H9 (cell line): ENCODE measurements around the gene PALM2AKAP2. TPM values are rescaled to one million over a fixed set of nuclear protein-coding genes. Genes with fewer than 3 reads are reported as not detected.

Experiments used
- DNase-seq: peaks from one replicate; pipeline ENCODE4 v3.0.0-alpha.2; 2017
- H2AFZ ChIP-seq: one replicate; pipeline ENCODE4 v1.6.1; 2013; ENCODE audit warnings: mild to moderate bottlenecking, low read length, control low read depth, moderate library complexity
- H2AK5ac ChIP-seq: 2 replicates; pipeline ENCODE4 v1.6.1; 2013; ENCODE audit warnings: low read length, control low read depth, mixed read lengths; ENCODE audit not compliant: insufficient read length
- H2BK120ac ChIP-seq: one replicate; pipeline ENCODE4 v1.6.1; 2013; ENCODE audit warnings: low read depth, mild to moderate bottlenecking, low read length, control low read depth, inconsistent platforms; ENCODE audit not compliant: poor library complexity, severe bottlenecking
- H2BK12ac ChIP-seq: 2 replicates; pipeline ENCODE4 v1.6.1; 2013; ENCODE audit warnings: low read length, control low read depth, mixed read lengths, low read depth; ENCODE audit not compliant: insufficient read length
- H2BK15ac ChIP-seq: 2 replicates; pipeline ENCODE4 v1.6.1; 2013; ENCODE audit warnings: low read depth, low read length, control low read depth
- H2BK20ac ChIP-seq: one replicate; pipeline ENCODE4 v1.6.1; 2013; ENCODE audit warnings: low read depth, mild to moderate bottlenecking, low read length, control low read depth, inconsistent platforms; ENCODE audit not compliant: poor library complexity, severe bottlenecking
- H2BK5ac ChIP-seq: 2 replicates; pipeline ENCODE4 v1.6.1; 2013; ENCODE audit warnings: low read length, control low read depth, mixed read lengths; ENCODE audit not compliant: insufficient read length
- H3K14ac ChIP-seq: 2 replicates; pipeline ENCODE4 v1.6.1; 2013; ENCODE audit warnings: low read length, control low read depth; ENCODE audit not compliant: insufficient read depth
- H3K18ac ChIP-seq: 2 replicates; pipeline ENCODE4 v1.6.1; 2013; ENCODE audit warnings: low read depth, mild to moderate bottlenecking, mixed read lengths, low read length, control low read depth; ENCODE audit not compliant: insufficient read length
- H3K23ac ChIP-seq: 2 replicates; pipeline ENCODE4 v1.6.1; 2013; ENCODE audit warnings: low read length, control low read depth, mixed read lengths, low read depth; ENCODE audit not compliant: insufficient read length
- H3K23me2 ChIP-seq: 2 replicates; pipeline ENCODE4 v1.6.1; 2013; ENCODE audit warnings: low read depth, mild to moderate bottlenecking, mixed read lengths, low read length, control low read depth; ENCODE audit not compliant: insufficient read length, poor library complexity, severe bottlenecking
- H3K27ac ChIP-seq: 2 replicates; pipeline ENCODE4 v1.5.1; 2013; ENCODE audit warnings: low read length, control low read depth, mixed read lengths, low read depth; ENCODE audit not compliant: insufficient read length
- H3K27me3 ChIP-seq: 2 replicates; pipeline ENCODE4 v1.6.1; 2013; ENCODE audit warnings: low read length, control low read depth, inconsistent platforms; ENCODE audit not compliant: insufficient read depth
- H3K4ac ChIP-seq: 2 replicates; pipeline ENCODE4 v1.6.1; 2013; ENCODE audit warnings: low read depth, mild to moderate bottlenecking, control low read depth, inconsistent platforms, low read length, moderate library complexity
- H3K4me1 ChIP-seq: 2 replicates; pipeline ENCODE4 v1.6.1; 2013; ENCODE audit warnings: low read length, control low read depth, inconsistent platforms; ENCODE audit not compliant: insufficient read depth
- H3K4me2 ChIP-seq: 2 replicates; pipeline ENCODE4 v1.6.1; 2013; ENCODE audit warnings: low read length, control low read depth, mixed read lengths; ENCODE audit not compliant: insufficient read length, insufficient read depth
- H3K56ac ChIP-seq: 2 replicates; pipeline ENCODE4 v1.6.1; 2013; ENCODE audit warnings: low read depth, mild to moderate bottlenecking, mixed read lengths, low read length, control low read depth; ENCODE audit not compliant: insufficient read length
- H3K79me1 ChIP-seq: 2 replicates; pipeline ENCODE4 v1.6.1; 2013; ENCODE audit warnings: low read depth, mild to moderate bottlenecking, moderate library complexity, low read length, control low read depth, inconsistent platforms; ENCODE audit not compliant: insufficient read depth, poor library complexity, severe bottlenecking
- H3K79me2 ChIP-seq: 2 replicates; pipeline ENCODE4 v1.6.1; 2013; ENCODE audit warnings: low read length, control low read depth, inconsistent platforms; ENCODE audit not compliant: insufficient read depth
- H3K9ac ChIP-seq: 2 replicates; pipeline ENCODE4 v1.6.1; 2013; ENCODE audit warnings: low read length, control low read depth, mixed read lengths; ENCODE audit not compliant: insufficient read length; ENCODE audit errors: extremely low read depth
- H3K9me3 ChIP-seq: one replicate; pipeline ENCODE4 v1.6.1; 2013; ENCODE audit warnings: low read depth, low read length, inconsistent platforms; ENCODE audit not compliant: control insufficient read depth
- H3T11ph ChIP-seq: one replicate; pipeline ENCODE4 v1.6.1; 2013; ENCODE audit warnings: mild to moderate bottlenecking, low read length, control low read depth, inconsistent platforms
- H4K20me1 ChIP-seq: one replicate; pipeline ENCODE4 v1.6.1; 2013; ENCODE audit not compliant: control insufficient read depth, insufficient read length, insufficient read depth
- H4K5ac ChIP-seq: 2 replicates; pipeline ENCODE4 v1.6.1; 2013; ENCODE audit warnings: low read depth, mild to moderate bottlenecking, mixed read lengths, low read length, control low read depth; ENCODE audit not compliant: insufficient read length
- H4K8ac ChIP-seq: replicated peaks from 2 replicates; pipeline ENCODE4 v1.6.1; 2013; ENCODE audit warnings: low read length, control low read depth, mixed read lengths, low read depth; ENCODE audit not compliant: insufficient read length
- H4K91ac ChIP-seq: 2 replicates; pipeline ENCODE4 v1.6.1; 2013; ENCODE audit warnings: low read depth, mild to moderate bottlenecking, moderate library complexity, mixed read lengths, low read length, control low read depth; ENCODE audit not compliant: insufficient read length
- H3K27ac Mint-ChIP-seq, 3 experiments: 2 replicates in 2 of 3; 3 replicates in 1 of 3; pipeline ENCODE4 v1.8.0; 2020 to 2021; ENCODE audit warnings: mixed read lengths in 3 of 3, mild to moderate bottlenecking in 1 of 3, moderate library complexity in 1 of 3
- H3K27me3 Mint-ChIP-seq: 2 replicates; pipeline ENCODE4 v1.8.0; 2021; ENCODE audit warnings: low read depth, mild to moderate bottlenecking, moderate library complexity, mixed read lengths
- H3K36me3 Mint-ChIP-seq, 3 experiments: 2 replicates in 2 of 3; 3 replicates in 1 of 3; pipeline ENCODE4 v1.8.0; 2020 to 2021; ENCODE audit warnings: low read depth in 3 of 3, mixed read lengths in 3 of 3; ENCODE audit not compliant: insufficient read depth in 1 of 3
- H3K4me1 Mint-ChIP-seq, 2 experiments: 2 replicates each; pipeline ENCODE4 v1.8.0; 2020; ENCODE audit warnings: mixed read lengths in 2 of 2
- H3K4me3 Mint-ChIP-seq, 2 experiments: 2 replicates in 1 of 2; 3 replicates in 1 of 2; pipeline ENCODE4 v1.8.0; 2020 to 2021; ENCODE audit warnings: mild to moderate bottlenecking in 2 of 2, mixed read lengths in 2 of 2, moderate library complexity in 1 of 2
- H3K9me3 Mint-ChIP-seq, 2 experiments: 2 replicates in 1 of 2; 3 replicates in 1 of 2; pipeline ENCODE4 v1.8.0; 2020; ENCODE audit warnings: mild to moderate bottlenecking in 2 of 2, mixed read lengths in 2 of 2, moderate library complexity in 1 of 2
- WGBS: extraction: QIAGEN DNeasy Blood & Tissue Kit; methylation state at CpG from one replicate; pipeline ENCODE4 v1.1.7; 2013; ENCODE audit warnings: missing lambda C conversion rate, low lambda C conversion rate, mixed read lengths; ENCODE audit not compliant: insufficient read length; ENCODE audit errors: extremely low coverage; 5-methylcytosine and 5-hydroxymethylcytosine counted together
- total RNA-seq: library from RNA; stranded (reverse); gene quantifications from 2 replicates; pipeline ENCODE4 v1.2.1, GENCODE V29; 2021
- TF ChIP-seq, protein P1 (sequence below): fragments of 200-600 bp; sonication (generic); conservative IDR thresholded peaks from 3 replicates; pipeline ENCODE4 v1.8.0; 2021; ENCODE audit warnings: antibody characterized with exemption, mild to moderate bottlenecking

Gene PALM2AKAP2
- total RNA-seq, 1 experiment from 2014 or later, result 3.6 TPM

- no peaks in the 10 kb centered on the region for H3K4me1 Mint-ChIP-seq
- no peak overlapping the region for H2AK5ac ChIP-seq
- H3K36me3 Mint-ChIP-seq, result no peaks in the 10 kb centered on the region
- H3K9ac ChIP-seq, result no peak overlapping the region
- no peak overlapping the region for H3K56ac ChIP-seq
- no peak overlapping the region for H3K4me3 Mint-ChIP-seq
- H2BK20ac ChIP-seq, result no peak overlapping the region
- H2BK5ac ChIP-seq, result no peak overlapping the region
- H4K8ac ChIP-seq, result no peak overlapping the region
- no peak overlapping the region for H2BK12ac ChIP-seq
- H3T11ph ChIP-seq, result no peak overlapping the region
- H3K4me2 ChIP-seq, result no peak overlapping the region
- no peak overlapping the region for H2AFZ ChIP-seq
- H2BK15ac ChIP-seq, result no peak overlapping the region
- H2BK120ac ChIP-seq, result no peak overlapping the region
- H4K5ac ChIP-seq, result no peak overlapping the region
- no peaks in the 10 kb centered on the region for H3K9me3 ChIP-seq
- no CpG with 5 or more reads among the region's 3 CpGs for WGBS
- no peak overlapping the region for H4K91ac ChIP-seq
- H3K18ac ChIP-seq, result no peak overlapping the region
- no peaks in the 10 kb centered on the region for H3K79me2 ChIP-seq
- H3K23me2 ChIP-seq, result no peaks in the 10 kb centered on the region
- H3K4ac ChIP-seq, result no peak overlapping the region
- no peaks in the 10 kb centered on the region for H3K27me3 ChIP-seq
- TF ChIP-seq, protein P1, sequence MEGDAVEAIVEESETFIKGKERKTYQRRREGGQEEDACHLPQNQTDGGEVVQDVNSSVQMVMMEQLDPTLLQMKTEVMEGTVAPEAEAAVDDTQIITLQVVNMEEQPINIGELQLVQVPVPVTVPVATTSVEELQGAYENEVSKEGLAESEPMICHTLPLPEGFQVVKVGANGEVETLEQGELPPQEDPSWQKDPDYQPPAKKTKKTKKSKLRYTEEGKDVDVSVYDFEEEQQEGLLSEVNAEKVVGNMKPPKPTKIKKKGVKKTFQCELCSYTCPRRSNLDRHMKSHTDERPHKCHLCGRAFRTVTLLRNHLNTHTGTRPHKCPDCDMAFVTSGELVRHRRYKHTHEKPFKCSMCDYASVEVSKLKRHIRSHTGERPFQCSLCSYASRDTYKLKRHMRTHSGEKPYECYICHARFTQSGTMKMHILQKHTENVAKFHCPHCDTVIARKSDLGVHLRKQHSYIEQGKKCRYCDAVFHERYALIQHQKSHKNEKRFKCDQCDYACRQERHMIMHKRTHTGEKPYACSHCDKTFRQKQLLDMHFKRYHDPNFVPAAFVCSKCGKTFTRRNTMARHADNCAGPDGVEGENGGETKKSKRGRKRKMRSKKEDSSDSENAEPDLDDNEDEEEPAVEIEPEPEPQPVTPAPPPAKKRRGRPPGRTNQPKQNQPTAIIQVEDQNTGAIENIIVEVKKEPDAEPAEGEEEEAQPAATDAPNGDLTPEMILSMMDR, result no peak
- H3K27ac ChIP-seq, result no peak overlapping the region
- H3K27me3 Mint-ChIP-seq, result peaks cover 4% of the 10 kb centered on the region
- H3K14ac ChIP-seq, result no peak overlapping the region
- H3K27ac Mint-ChIP-seq, result no peak overlapping the region; a peak in 1 of 7 replicates
- no peaks in the 10 kb centered on the region for H3K79me1 ChIP-seq
- H3K23ac ChIP-seq, result no peak overlapping the region
- no peaks in the 10 kb centered on the region for H3K4me1 ChIP-seq
- H4K20me1 ChIP-seq, result no peaks in the 10 kb centered on the region
- no peak for DNase-seq
- no peaks in the 10 kb centered on the region for H3K9me3 Mint-ChIP-seq
These were observed 19.1 kb downstream of the PALM2AKAP2 start for GRCh38 chr9:109799141-109799540.
